ENCODE results near the gene CCDC170.

- TF ChIP-seq CTCF (IDR thresholded peaks at IDR 0.05): no peak
- TF ChIP-seq POLR2AphosphoS5 (IDR thresholded peaks at IDR 0.05): no peak
- no peak for TF ChIP-seq POLR2A (IDR thresholded peaks at IDR 0.05)
- no peak for TF ChIP-seq EP300 (IDR thresholded peaks at IDR 0.05)
These were observed 8.7 kb downstream of the CCDC170 start for GRCh38 chr6:151502499-151502898.

All from upper lobe of left lung (tissue), 4 donors.